K562 (cell line): Measurements from ENCODE around the gene ZFP92. TPM values are rescaled to one million over a fixed set of nuclear protein-coding genes. Genes with fewer than 3 reads are reported as not detected.

Experiments used
- CC2D1A ChIP-seq: fragments of 450-650 bp; IDR thresholded peaks from 2 replicates; pipeline ENCODE4 v1.6.1; 2017; ENCODE audit warnings: mild to moderate bottlenecking
- CREM ChIP-seq: IDR thresholded peaks from 2 replicates; pipeline ENCODE4 v1.6.1; 2014; ENCODE audit warnings: antibody characterized with exemption, low read depth
- CTBP1 ChIP-seq: fragments of 450-650 bp; IDR thresholded peaks from 2 replicates; pipeline ENCODE4 v1.6.1; 2016; ENCODE audit warnings: borderline replicate concordance
- EP400 ChIP-seq: fragments of 450-650 bp; IDR thresholded peaks from 2 replicates; pipeline ENCODE4 v1.6.1; 2017; ENCODE audit warnings: antibody characterized with exemption, mild to moderate bottlenecking, moderate library complexity
- FOXM1 ChIP-seq, 2 experiments: fragments of 450-650 bp in 1 of 2; sonication (generic) in 1 of 2; formaldehyde crosslinking in 1 of 2; IDR thresholded peaks; 2 replicates each; pipeline versions ENCODE4 v1.6.1 to v1.9.0; 2017 to 2022; ENCODE audit warnings: low read depth in 2 of 2, mild to moderate bottlenecking in 2 of 2, missing genetic modification reagents in 1 of 2, moderate library complexity in 1 of 2
- GTF2F1 ChIP-seq: IDR thresholded peaks from 2 replicates; pipeline ENCODE4 v1.6.1; 2011; ENCODE audit warnings: low read depth, low read length, improper control_type of control experiment
- HDAC1 ChIP-seq, 2 experiments: fragments of 450-650 bp; IDR thresholded peaks; 2 replicates each; pipeline ENCODE4 v1.6.1; 2016 to 2017; ENCODE audit warnings: inconsistent platforms in 1 of 2, mild to moderate bottlenecking in 1 of 2, moderate library complexity in 1 of 2
- HMG20A ChIP-seq: fragments of 450-650 bp; formaldehyde crosslinking; conservative IDR thresholded peaks from 2 replicates; pipeline ENCODE4 v1.4.0; 2020; ENCODE audit warnings: mild to moderate bottlenecking, mixed read lengths
- HMGN3 ChIP-seq: IDR thresholded peaks from 2 replicates; pipeline ENCODE4 v1.6.1; 2011; ENCODE audit warnings: borderline replicate concordance, low read depth, mild to moderate bottlenecking, mixed read lengths, low read length; ENCODE audit not compliant: insufficient read length; ENCODE audit errors: extremely low read depth
- L3MBTL2 ChIP-seq: fragments of 450-650 bp; IDR thresholded peaks from 2 replicates; pipeline ENCODE4 v1.6.1; 2016; ENCODE audit warnings: mild to moderate bottlenecking, moderate library complexity
- MIER1 ChIP-seq: fragments of 450-650 bp; IDR thresholded peaks from 2 replicates; pipeline ENCODE4 v1.6.1; 2016; ENCODE audit warnings: antibody characterized with exemption, mild to moderate bottlenecking, low read depth
- NBN ChIP-seq: fragments of 450-650 bp; IDR thresholded peaks from 2 replicates; pipeline ENCODE4 v1.6.1; 2016; ENCODE audit warnings: low read depth, mild to moderate bottlenecking
- POLR2G ChIP-seq: fragments of 200-400 bp; formaldehyde crosslinking; IDR thresholded peaks from 2 replicates; pipeline ENCODE4 v1.6.1; 2017; ENCODE audit warnings: low read depth, mild to moderate bottlenecking, antibody characterized with exemption, low read length, moderate library complexity
- PRMT5 ChIP-seq: sonication (generic); formaldehyde crosslinking; IDR thresholded peaks from 2 replicates; pipeline ENCODE4 v1.5.0; 2020; ENCODE audit warnings: missing genetic modification reagents
- RBM14 ChIP-seq: fragments of 200-400 bp; formaldehyde crosslinking; IDR thresholded peaks from 2 replicates; pipeline ENCODE4 v1.6.1; 2018; ENCODE audit warnings: low read depth, mild to moderate bottlenecking, low read length, moderate library complexity, borderline replicate concordance; ENCODE audit not compliant: insufficient read depth
- SMAD2 ChIP-seq: fragments of 150-350 bp; IDR thresholded peaks from 2 replicates; pipeline ENCODE4 v1.6.1; 2014; ENCODE audit warnings: low read depth, mild to moderate bottlenecking, low read length
- SOX6 ChIP-seq: fragments of 450-650 bp; IDR thresholded peaks from 2 replicates; pipeline ENCODE4 v1.6.1; 2014; ENCODE audit warnings: mild to moderate bottlenecking
- ZNF140 ChIP-seq: fragments of 250-450 bp; sonication (Bioruptor Pico); IDR thresholded peaks from 2 replicates; pipeline ENCODE4 v1.8.0; 2021; ENCODE audit warnings: moderate library complexity, mild to moderate bottlenecking, inconsistent platforms
- ZNF174 ChIP-seq: fragments of 250-450 bp; sonication (Bioruptor Pico); IDR thresholded peaks from 2 replicates; pipeline ENCODE4 v1.4.0; 2020; ENCODE audit warnings: mild to moderate bottlenecking
- polyA plus RNA-seq, 8 experiments: library from polyadenylated mRNA; depleted of rRNA in 4 of 8; stranded (reverse) in 5 of 8; unstranded in 3 of 8; fragments of >200 nt; fragmentation: Nextera tagmentation in 2 of 8; fragmentation: Illumina TruSeq in 1 of 8; extraction: Ambion mirVana in 2 of 8; extraction: Trizol in 1 of 8; gene quantifications; 2 replicates each; pipeline versions ENCODE4 v1.2.1 to v1.2.3, GENCODE V29; 2011 to 2014; ENCODE audit warnings: inconsistent platforms in 1 of 8, missing spikeins in 1 of 8
- total RNA-seq, 7 experiments: library from RNA; depleted of rRNA in 6 of 7; stranded (reverse); fragments of >200 nt in 6 of 7; fragmentation: Illumina TruSeq in 2 of 7; extraction: Trizol in 2 of 7; gene quantifications; 2 replicates each; pipeline versions ENCODE4 v1.2.1 to v1.2.3, GENCODE V29; 2011 to 2021; ENCODE audit warnings: low replicate concordance in 1 of 7
- TF ChIP-seq, protein P1 (sequence below): fragments of 250-450 bp; sonication (Bioruptor Pico); IDR thresholded peaks from 2 replicates; pipeline ENCODE4 v1.8.0; 2021; ENCODE audit warnings: mild to moderate bottlenecking, moderate library complexity
- TF ChIP-seq, protein P2 (sequence below): fragments of 450-650 bp; formaldehyde crosslinking; IDR thresholded peaks from 2 replicates; pipeline ENCODE4 v1.4.0; 2020; ENCODE audit warnings: mild to moderate bottlenecking, moderate library complexity
- TF ChIP-seq, protein P3 (sequence below): fragments of 250-450 bp; sonication (Bioruptor Pico); IDR thresholded peaks from 2 replicates; pipeline ENCODE4 v1.4.0; 2020
- TF ChIP-seq, protein P4 (sequence below), 2 experiments: fragments of 450-650 bp; conservative IDR thresholded peaks; 2 replicates each; pipeline ENCODE4 v1.6.1; 2017; ENCODE audit warnings: mild to moderate bottlenecking in 2 of 2, moderate library complexity in 2 of 2

The ZFP92 gene
- total and polyA plus RNA-seq, 9 of the 15 experiments (the other 6 are each of a cell fraction or from before 2014, with no cell fraction given): 0.32 to 3.3 (median 1.8) TPM

DNA sequence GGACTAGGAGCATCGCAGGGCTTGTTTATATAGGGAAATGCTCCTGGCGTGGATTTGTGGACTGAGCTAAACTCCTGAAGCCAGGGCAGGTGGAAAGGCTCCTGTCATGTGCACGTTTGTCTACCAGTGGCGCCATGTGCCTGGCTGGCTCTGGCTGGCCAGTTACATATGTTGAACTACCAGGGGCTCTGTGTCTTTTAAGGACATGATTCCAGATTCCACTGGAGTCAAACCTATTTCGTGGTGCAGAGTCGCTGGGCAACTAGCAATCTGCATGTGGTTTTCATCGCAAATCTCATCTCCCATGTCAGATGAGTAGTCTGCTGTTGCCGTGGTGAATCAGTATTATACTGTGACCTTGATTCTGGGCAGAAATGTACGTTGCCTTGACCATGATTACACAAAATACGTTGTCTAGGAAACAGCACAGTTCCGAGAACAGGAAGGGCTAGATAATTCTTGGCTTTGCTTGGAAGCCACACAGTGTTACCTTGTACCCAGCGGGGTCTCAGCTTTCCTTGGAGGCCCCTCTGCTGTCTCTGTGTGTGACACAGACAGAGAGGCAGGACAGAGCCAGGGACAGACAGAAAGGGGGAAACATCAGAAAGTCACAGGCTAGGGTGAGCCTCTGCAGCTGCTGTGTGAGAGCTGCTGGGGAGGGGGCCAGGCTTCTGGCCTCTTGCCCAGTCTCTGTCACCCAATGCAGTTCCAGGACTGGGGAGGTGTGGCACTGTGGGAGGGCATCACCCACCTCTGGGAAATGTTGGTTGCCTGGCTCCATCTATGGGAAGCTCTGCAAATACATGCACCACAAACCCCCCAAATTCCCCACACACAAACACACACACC lies 29.4 kb upstream of the ZFP92 start (continued):
- TF ChIP-seq, protein P1, sequence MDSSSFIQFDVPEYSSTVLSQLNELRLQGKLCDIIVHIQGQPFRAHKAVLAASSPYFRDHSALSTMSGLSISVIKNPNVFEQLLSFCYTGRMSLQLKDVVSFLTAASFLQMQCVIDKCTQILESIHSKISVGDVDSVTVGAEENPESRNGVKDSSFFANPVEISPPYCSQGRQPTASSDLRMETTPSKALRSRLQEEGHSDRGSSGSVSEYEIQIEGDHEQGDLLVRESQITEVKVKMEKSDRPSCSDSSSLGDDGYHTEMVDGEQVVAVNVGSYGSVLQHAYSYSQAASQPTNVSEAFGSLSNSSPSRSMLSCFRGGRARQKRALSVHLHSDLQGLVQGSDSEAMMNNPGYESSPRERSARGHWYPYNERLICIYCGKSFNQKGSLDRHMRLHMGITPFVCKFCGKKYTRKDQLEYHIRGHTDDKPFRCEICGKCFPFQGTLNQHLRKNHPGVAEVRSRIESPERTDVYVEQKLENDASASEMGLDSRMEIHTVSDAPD (CRISPR knock-in tag): no peak
- TF ChIP-seq CTBP1: peak; percentile 48; the same call in 1 of the 2 replicates
- no peak for TF ChIP-seq SMAD2
- no peak for TF ChIP-seq MIER1
- no peak for TF ChIP-seq HMGN3
- no peak for TF ChIP-seq ZNF140
- peak; percentile 74 for TF ChIP-seq L3MBTL2
- 0 out of 2 replicates have a peak, but pooled peaks have one; percentile 15 for TF ChIP-seq CREM
- no peak for TF ChIP-seq GTF2F1
- no peak for TF ChIP-seq POLR2G
- no peak for TF ChIP-seq RBM14
- TF ChIP-seq EP400: peak; percentile 29; the same call in 1 of the 2 replicates
- TF ChIP-seq, protein P2, sequence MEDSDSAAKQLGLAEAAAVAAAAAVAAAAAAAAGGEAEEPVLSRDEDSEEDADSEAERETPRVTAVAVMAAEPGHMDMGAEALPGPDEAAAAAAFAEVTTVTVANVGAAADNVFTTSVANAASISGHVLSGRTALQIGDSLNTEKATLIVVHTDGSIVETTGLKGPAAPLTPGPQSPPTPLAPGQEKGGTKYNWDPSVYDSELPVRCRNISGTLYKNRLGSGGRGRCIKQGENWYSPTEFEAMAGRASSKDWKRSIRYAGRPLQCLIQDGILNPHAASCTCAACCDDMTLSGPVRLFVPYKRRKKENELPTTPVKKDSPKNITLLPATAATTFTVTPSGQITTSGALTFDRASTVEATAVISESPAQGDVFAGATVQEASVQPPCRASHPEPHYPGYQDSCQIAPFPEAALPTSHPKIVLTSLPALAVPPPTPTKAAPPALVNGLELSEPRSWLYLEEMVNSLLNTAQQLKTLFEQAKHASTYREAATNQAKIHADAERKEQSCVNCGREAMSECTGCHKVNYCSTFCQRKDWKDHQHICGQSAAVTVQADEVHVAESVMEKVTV (CRISPR knock-in tag): peak; percentile 29; the same call in 1 of the 2 replicates
- no peak for TF ChIP-seq CC2D1A
- TF ChIP-seq FOXM1 (IDR thresholded peaks at IDR 0.05; ENCODE audit: low read depth): no peak
- TF ChIP-seq FOXM1 (CRISPR knock-in tag; IDR thresholded peaks at IDR 0.05; ENCODE audit: low read depth): no peak
- TF ChIP-seq SOX6: no peak; the same call in 1 of the 2 replicates
- TF ChIP-seq NBN: no peak
- no peak for TF ChIP-seq PRMT5 (CRISPR knock-in tag)
- TF ChIP-seq HDAC1 (IDR thresholded peaks at IDR 0.05): peak in 1 of 2 experiments; percentile 62; a peak in 1 of 4 replicates
- no peak for TF ChIP-seq ZNF174 (CRISPR knock-in tag)
- no peak for TF ChIP-seq HMG20A
- TF ChIP-seq, protein P3, sequence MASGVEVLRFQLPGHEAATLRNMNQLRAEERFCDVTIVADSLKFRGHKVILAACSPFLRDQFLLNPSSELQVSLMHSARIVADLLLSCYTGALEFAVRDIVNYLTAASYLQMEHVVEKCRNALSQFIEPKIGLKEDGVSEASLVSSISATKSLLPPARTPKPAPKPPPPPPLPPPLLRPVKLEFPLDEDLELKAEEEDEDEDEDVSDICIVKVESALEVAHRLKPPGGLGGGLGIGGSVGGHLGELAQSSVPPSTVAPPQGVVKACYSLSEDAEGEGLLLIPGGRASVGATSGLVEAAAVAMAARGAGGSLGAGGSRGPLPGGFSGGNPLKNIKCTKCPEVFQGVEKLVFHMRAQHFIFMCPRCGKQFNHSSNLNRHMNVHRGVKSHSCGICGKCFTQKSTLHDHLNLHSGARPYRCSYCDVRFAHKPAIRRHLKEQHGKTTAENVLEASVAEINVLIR (CRISPR knock-in tag): no peak
- TF ChIP-seq, protein P4, sequence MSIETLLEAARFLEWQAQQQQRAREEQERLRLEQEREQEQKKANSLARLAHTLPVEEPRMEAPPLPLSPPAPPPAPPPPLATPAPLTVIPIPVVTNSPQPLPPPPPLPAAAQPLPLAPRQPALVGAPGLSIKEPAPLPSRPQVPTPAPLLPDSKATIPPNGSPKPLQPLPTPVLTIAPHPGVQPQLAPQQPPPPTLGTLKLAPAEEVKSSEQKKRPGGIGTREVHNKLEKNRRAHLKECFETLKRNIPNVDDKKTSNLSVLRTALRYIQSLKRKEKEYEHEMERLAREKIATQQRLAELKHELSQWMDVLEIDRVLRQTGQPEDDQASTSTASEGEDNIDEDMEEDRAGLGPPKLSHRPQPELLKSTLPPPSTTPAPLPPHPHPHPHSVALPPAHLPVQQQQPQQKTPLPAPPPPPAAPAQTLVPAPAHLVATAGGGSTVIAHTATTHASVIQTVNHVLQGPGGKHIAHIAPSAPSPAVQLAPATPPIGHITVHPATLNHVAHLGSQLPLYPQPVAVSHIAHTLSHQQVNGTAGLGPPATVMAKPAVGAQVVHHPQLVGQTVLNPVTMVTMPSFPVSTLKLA (conservative IDR thresholded peaks at IDR 0.05): peak; percentile 51 to 69; a peak in 3 of 4 replicates
